ENCODE data around the gene CCNT1. TPM values are rescaled to one million over a fixed set of nuclear protein-coding genes. Genes with fewer than 3 reads are reported as not detected.
"Not testable (repeated sequence)": the region's sequence is repeated elsewhere in the genome, so short reads cannot be mapped to it uniquely, and the experiment has no call there.

Gene CCNT1
- total RNA-seq, 1 experiment from 2014 or later = 70.1 TPM

DNA sequence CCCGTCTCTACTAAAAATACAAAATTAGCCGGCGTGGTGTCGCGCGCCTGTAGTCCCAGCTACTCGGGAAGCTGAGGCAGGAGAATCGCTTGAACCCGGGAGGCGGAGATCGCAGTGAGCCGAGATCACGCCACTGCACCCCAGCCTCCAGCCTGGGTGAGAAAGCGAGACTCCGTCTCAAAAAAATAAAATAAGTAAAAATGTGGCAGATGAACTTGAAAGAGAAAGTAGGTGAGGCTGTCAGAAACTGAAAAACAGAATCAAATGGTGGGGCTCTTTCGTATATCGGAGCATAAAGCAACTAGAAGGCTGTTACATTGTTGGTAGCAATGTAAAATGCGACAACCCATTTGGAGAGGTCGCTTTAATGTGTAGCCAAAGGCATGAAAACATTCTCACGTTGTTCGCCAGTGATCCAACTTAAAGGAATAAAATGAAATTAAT, 767 bp upstream of the CCNT1 start:
- peaks cover 8% of the 10 kb centered on the region; the same call in 1 of the 2 replicates for H3K4me1 ChIP-seq
- peaks cover 20% of the 10 kb centered on the region for H3K36me3 ChIP-seq
- no peaks in the 10 kb centered on the region for H3K27me3 ChIP-seq
- H3K4me3 ChIP-seq = peak overlapping the region; percentile 77
- peak overlapping the region; percentile 80 for H3K27ac ChIP-seq
- peak in 1 of 2 experiments; percentile 32 for DNase-seq
- peaks cover 8% of the 10 kb centered on the region for H3K9me3 ChIP-seq (replicated peaks)

DNA sequence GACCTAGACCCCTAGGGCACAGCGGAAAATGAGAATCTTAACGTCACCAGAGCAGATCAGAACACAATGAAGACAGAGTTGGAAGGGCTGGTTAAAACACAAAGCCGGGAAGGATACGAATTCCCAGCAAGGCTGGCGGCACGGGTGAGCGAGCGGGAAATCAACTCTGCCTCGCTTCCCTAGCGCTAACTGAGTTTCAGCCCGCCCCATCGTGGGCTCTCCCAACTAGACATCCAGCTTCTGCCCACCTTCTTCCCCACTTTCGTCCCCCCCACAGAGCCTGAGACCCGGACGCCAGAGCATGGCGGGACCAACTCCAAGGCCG, 377 bp downstream of the CCNT1 start:
- DNase-seq = no peak
- H3K4me1 ChIP-seq = peaks cover 8% of the 10 kb centered on the region; the same call in 1 of the 2 replicates
- H3K27ac ChIP-seq = peak overlapping the region; percentile 80
- peaks cover 7% of the 10 kb centered on the region for H3K9me3 ChIP-seq (replicated peaks)
- no peaks in the 10 kb centered on the region for H3K27me3 ChIP-seq
- peak overlapping the region; percentile 77 for H3K4me3 ChIP-seq
- peaks cover 31% of the 10 kb centered on the region for H3K36me3 ChIP-seq

DNA sequence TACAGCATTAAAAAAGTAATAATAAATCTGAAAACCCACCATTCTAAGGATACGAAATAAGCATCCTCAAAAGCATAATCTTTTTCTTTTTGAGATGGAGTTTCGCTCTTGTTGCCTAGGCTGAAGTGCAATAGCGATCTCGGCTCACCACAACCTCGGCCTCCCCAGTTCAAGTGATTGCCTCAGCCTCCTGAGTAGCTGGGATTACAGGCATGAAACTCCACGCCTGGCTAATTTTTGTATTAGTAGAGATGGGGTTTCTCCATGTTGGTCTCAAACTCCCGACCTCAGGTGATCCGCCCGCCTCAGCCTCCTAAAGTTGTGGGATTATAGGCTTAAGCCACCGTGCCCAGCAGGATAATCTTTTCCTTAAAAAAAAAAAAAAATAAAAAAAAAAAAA, 4.3 kb downstream of the CCNT1 start:
- no peak overlapping the region for H3K27ac ChIP-seq
- no peaks in the 10 kb centered on the region for H3K9me3 ChIP-seq (replicated peaks)
- no peak for DNase-seq
- peaks cover 8% of the 10 kb centered on the region; the same call in 1 of the 2 replicates for H3K4me1 ChIP-seq
- H3K27me3 ChIP-seq = no peaks in the 10 kb centered on the region
- H3K36me3 ChIP-seq = peaks cover 66% of the 10 kb centered on the region
- H3K4me3 ChIP-seq = no peak overlapping the region

DNA sequence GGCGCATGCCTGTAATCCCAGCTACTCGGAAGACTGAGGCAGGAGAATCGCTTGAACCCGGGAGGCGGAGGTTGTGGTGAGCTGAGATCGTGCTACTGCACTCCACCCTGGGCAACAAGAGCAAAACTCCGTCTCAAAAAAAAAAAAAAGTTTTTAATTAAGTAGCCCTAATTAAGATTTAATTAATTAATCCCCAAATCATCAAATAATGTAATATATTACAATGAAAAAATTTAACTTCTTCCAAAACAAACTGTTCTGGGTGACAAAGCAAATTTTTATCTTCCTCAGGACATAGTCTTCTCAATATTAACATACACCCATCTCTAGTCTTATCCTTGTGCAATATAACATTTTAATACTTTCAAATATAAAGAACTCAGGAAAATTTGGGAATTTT, 17.7 kb downstream of the CCNT1 start:
- not testable (repeated sequence) for DNase-seq

DNA sequence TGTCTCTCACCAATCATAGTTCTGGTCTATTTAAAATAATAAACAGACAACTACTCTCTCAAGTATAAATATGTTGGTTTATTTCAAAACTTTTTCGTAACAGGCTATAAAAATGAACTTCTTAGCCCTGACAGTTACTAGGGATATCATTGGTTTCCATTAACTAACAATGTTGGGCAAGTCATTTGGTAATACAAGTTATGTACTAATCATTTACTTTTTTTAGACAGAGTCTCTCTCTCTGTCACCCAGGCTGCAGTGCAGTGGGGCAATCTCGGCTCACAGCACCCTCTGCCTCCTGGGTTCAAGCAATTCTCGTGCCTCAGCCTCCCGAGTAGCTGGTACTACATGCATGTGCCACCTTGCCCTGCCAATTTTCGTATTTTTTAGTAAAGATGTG, 19.9 kb downstream of the CCNT1 start:
- no peaks in the 10 kb centered on the region for H3K4me1 ChIP-seq
- peaks cover 73% of the 10 kb centered on the region for H3K36me3 ChIP-seq
- H3K4me3 ChIP-seq = no peak overlapping the region
- DNase-seq = no peak
- no peaks in the 10 kb centered on the region for H3K27me3 ChIP-seq
- H3K9me3 ChIP-seq (replicated peaks) = no peaks in the 10 kb centered on the region
- no peak overlapping the region for H3K27ac ChIP-seq

More for the DNA sequence above, 17.7 kb downstream of the CCNT1 start:
- peaks cover 75% of the 10 kb centered on the region for H3K36me3 ChIP-seq
- not testable (repeated sequence) for H3K9me3 ChIP-seq (replicated peaks); H3K27ac ChIP-seq; H3K4me1 ChIP-seq; H3K27me3 ChIP-seq; H3K4me3 ChIP-seq

DNA sequence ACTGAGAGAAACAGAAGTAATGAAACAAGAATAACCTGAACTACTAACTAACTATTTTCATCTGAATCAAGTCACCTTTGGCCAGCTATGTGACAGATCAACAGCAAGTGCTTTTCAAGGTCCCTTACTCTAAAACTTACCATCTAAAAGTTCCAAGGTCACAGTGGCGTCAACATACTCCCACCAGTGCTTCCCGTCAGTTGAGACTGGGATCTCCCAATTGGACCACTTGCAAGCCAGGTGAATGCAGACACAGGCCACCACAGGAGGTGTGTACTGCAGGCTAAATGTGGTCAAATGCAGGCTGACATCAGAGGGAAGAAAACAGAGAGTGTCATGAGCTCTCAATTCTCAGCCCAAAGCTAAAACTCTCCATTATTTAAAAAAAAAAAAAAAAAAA, 20.6 kb downstream of the CCNT1 start:
- peaks cover 78% of the 10 kb centered on the region for H3K36me3 ChIP-seq
- H3K27ac ChIP-seq = no peak overlapping the region
- no peak overlapping the region for H3K4me3 ChIP-seq
- DNase-seq = no peak
- H3K9me3 ChIP-seq (replicated peaks) = no peaks in the 10 kb centered on the region
- no peaks in the 10 kb centered on the region for H3K4me1 ChIP-seq
- no peaks in the 10 kb centered on the region for H3K27me3 ChIP-seq

DNA sequence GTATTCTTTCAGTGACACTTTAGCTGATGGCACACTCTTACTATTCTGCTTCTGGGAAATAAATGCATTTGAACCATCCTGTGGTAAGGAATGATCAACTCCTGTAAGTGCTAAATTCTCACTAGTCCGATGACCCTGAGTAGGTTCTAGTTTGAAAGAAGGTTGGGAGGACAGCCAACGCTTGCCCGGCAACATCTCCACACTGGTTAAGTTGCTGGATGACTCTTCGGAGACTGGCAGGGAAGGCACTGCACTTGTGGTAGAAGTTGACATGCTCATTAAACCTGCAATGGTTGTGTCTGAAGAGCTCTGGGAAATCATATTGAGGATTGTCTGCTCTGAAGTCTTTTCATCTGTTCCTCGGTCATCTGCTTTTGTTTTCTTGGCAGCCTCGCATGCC, 22.5 kb downstream of the CCNT1 start:
- Histone ChIP-seq H3K36me3 (peaks cover 84% of the 10 kb centered on the region), H3K27ac (no peak overlapping the region), H3K27me3 (no peaks in the 10 kb centered on the region), H3K9me3 (replicated peaks) (no peaks in the 10 kb centered on the region), H3K4me1 (no peaks in the 10 kb centered on the region; the same call in 1 of the 2 replicates), H3K4me3 (no peak overlapping the region)
- DNase-seq = no peak

DNA sequence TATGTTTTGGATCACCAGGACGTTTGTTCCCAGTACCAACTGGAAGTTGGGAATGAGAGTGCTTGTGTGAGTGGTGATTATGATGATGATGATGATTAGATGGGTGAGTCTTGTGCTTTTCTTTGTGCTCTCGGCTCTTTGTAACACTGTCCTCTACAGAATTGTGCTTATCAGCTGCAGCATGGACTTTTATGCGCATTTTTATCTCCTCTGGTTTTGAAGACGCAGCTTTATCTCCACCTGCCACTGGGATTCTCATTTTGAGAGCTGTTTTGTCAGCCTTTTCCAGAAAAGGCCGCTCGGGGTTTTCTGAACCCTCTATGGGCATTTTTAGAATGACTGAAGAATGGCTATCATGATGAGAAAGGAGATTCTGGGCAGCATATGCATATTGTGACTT, 22.9 kb downstream of the CCNT1 start:
- no peaks in the 10 kb centered on the region for H3K9me3 ChIP-seq (replicated peaks)
- no peak overlapping the region for H3K4me3 ChIP-seq
- peaks cover 84% of the 10 kb centered on the region for H3K36me3 ChIP-seq
- H3K27me3 ChIP-seq = no peaks in the 10 kb centered on the region
- H3K4me1 ChIP-seq = no peaks in the 10 kb centered on the region; the same call in 1 of the 2 replicates
- DNase-seq = no peak
- no peak overlapping the region for H3K27ac ChIP-seq

DNA sequence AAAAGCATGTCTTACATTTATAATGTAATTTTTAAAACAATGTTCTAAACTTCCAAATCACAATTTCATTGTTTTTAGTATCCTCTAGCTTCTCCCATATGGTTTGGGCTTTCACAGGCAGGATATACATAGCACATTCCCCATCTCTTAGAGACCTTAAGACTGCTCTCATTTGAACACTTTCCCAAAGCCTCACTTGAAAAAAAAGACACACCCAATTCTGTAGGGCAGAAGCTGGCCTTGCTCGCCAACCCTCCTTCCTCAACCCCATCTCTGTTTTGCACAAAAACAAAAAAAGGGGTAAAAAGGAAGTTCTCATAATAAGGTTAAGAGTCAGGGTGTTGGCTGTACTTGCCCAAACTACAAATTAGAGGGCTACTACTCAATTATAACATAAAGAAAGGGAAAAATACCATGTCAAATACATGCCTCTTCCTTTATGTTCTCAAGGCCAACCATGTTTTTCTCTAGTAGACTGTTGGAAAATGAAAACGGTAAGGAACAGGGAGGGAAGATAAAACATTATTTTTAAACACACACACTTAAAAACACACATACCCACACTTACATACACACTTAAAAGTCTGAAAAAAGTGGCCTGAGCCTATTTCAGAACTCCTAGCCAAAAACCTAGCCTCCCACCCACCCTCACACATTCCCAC, 24.6 kb downstream of the CCNT1 start:
- Histone ChIP-seq H3K4me1 (no peaks in the 10 kb centered on the region; the same call in 1 of the 2 replicates), H3K27ac (no peak overlapping the region), H3K9me3 (replicated peaks) (no peaks in the 10 kb centered on the region), H3K27me3 (no peaks in the 10 kb centered on the region), H3K36me3 (peaks cover 89% of the 10 kb centered on the region), H3K4me3 (no peak overlapping the region)
- DNase-seq = no peak

DNA sequence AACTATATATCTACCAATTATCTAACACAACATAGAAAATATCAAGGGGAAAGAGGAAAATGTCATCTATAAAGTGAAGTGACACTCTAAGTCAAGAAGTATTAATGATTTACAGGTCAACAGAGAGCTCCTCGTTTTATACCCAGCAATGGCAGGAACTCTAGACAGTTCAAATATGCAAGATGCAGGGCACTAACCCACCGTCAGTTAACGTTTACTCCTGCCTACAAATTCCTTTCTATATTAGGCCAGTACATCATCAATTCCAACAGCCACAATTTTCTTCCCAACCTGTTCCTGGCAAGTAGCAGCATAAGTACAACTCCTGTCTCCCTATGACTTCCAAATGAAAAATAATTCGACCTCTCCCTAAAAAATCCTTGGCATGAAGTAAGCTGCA, 25.5 kb downstream of the CCNT1 start:
- Histone ChIP-seq H3K4me1 (no peaks in the 10 kb centered on the region; the same call in 1 of the 2 replicates), H3K27ac (no peak overlapping the region), H3K36me3 (peaks cover 82% of the 10 kb centered on the region), H3K27me3 (no peaks in the 10 kb centered on the region), H3K9me3 (replicated peaks) (no peaks in the 10 kb centered on the region), H3K4me3 (no peak overlapping the region)
- DNase-seq = no peak

DNA sequence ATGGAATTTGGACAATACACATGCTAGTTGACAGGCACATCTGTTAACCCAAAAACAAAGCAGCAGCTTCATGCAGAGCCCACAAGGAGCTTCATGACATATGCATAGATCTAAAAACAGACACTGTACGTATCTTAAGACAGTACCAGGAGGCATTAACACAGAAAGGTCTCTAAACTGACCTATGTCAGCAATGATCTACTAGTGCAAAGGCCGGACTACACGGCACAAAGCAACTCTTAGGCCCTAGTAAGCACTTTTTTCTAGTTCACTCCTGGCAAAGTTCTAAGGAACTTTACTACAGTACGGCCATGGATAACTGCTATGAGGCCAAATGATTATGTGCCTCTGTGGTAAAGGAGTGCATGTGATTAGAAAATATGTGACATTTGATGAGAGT, 26.1 kb downstream of the CCNT1 start:
- Histone ChIP-seq H3K4me1 (no peaks in the 10 kb centered on the region; the same call in 1 of the 2 replicates), H3K9me3 (replicated peaks) (no peaks in the 10 kb centered on the region), H3K27ac (no peak overlapping the region), H3K36me3 (peaks cover 77% of the 10 kb centered on the region), H3K27me3 (no peaks in the 10 kb centered on the region), H3K4me3 (no peak overlapping the region)
- DNase-seq = no peak

DNA sequence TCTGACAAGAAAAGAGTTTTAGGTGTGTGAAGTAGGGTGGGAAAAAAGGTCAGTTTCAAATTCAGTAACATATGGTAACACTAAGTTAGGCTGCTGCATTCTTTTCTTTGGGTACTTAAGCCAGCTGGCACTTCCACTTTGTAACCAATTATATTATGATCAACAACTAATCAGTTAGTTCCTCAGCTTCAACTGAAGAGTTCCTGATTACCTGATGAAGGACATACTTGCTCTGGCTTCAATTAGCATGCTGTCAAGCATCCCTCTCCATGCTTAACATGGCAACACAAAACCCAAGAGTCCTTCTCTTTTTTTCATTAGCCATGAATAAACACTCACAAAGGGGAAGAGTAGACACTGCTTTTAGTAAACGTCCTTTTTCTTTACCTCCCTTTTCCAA, 27.7 kb downstream of the CCNT1 start:
- no peak for DNase-seq
- no peak overlapping the region for H3K27ac ChIP-seq
- peaks cover 61% of the 10 kb centered on the region for H3K36me3 ChIP-seq
- H3K27me3 ChIP-seq = no peaks in the 10 kb centered on the region
- H3K4me1 ChIP-seq = no peaks in the 10 kb centered on the region; the same call in 1 of the 2 replicates
- no peak overlapping the region for H3K4me3 ChIP-seq
- no peaks in the 10 kb centered on the region for H3K9me3 ChIP-seq (replicated peaks)

DNA sequence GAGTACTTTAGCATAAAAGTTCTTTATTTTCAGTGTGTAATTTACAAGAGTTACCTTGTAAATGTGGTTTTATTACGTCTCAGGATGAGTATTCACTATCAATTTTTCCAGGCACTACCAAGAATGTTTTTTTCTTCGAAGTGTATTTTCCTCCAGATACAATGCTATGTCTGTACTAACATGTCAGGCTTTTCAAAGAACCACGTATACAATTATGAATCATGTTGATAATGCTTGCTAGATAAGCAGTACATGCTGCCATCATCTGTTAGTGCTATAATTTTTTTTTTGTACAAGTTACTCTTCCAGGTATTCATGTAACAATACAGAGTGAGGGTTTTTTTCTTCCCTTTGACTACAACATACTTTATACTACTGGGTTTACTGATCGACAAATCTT, 28.9 kb downstream of the CCNT1 start:
- no peaks in the 10 kb centered on the region; the same call in 1 of the 2 replicates for H3K4me1 ChIP-seq
- H3K27ac ChIP-seq = no peak overlapping the region
- H3K27me3 ChIP-seq = no peaks in the 10 kb centered on the region
- peaks cover 48% of the 10 kb centered on the region for H3K36me3 ChIP-seq
- H3K4me3 ChIP-seq = no peak overlapping the region
- H3K9me3 ChIP-seq (replicated peaks) = no peaks in the 10 kb centered on the region
- no peak for DNase-seq

DNA sequence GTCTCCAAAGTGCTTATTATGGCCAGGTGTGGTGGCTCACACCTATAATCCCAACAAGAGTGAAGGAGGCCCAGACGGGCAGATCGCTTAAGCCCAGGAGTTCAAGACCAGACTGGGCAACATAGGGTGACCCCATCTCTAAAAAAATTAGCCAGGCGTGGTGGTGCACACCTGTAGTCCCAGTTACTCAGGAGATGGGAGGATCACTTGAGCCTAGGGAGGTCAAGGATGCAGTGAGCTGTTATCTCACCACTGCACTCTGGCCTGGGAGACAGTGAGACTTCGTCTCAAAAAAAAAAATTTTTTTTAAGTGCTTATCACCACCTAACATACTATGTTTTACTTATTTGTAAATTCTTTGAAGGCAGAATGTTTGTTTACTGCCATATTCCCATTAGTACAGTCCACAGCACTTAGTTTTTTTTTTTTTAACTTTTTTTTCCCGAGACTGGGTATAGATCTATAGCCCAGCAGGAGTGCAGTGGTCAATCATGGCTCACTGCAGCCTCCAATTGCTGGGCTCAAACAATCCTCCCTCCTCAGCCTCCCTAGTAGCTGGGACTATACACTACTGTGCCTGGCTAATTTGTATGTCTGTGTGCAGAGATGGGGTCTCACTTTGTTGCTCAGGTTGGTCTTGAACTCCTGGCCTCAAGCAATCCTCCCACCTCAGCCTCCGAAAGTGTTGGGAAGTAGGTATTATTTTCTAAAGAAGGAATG, 29.7 kb downstream of the CCNT1 start:
- H3K27ac ChIP-seq = no peak overlapping the region
- H3K4me3 ChIP-seq = no peak overlapping the region
- H3K36me3 ChIP-seq = peaks cover 42% of the 10 kb centered on the region
- DNase-seq = no peak
- H3K27me3 ChIP-seq = no peaks in the 10 kb centered on the region
- no peaks in the 10 kb centered on the region for H3K9me3 ChIP-seq (replicated peaks)
- H3K4me1 ChIP-seq = no peaks in the 10 kb centered on the region; the same call in 1 of the 2 replicates

DNA sequence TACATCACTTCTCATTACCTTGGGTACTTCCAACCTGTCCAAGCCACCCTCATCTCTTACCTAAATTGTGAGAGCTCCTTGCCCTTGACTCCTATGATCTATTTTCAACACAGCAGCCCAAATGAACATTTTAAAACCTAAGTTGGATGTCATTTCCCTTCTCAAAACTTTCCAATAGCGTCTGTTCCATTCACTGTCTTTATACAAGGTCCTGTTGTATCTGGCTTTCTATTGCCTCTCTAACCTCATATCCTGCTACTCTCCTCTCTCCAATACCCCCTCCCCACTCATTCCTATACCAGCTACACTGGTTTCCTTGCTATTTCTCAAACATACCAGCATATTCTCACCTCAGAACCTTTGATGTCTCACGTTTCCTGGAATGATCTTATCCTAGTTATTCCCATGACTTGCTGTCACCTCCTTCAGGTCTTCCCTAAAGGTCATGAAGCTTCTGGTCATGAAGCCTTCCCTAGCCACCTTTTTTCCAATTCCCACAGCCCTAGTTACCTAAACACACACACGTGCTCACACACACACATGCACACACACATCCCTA, 30.4 kb downstream of the CCNT1 start:
- no peaks in the 10 kb centered on the region; the same call in 1 of the 2 replicates for H3K4me1 ChIP-seq
- peaks cover 36% of the 10 kb centered on the region for H3K36me3 ChIP-seq
- H3K4me3 ChIP-seq = no peak overlapping the region
- no peaks in the 10 kb centered on the region for H3K9me3 ChIP-seq (replicated peaks)
- no peak for DNase-seq
- H3K27ac ChIP-seq = no peak overlapping the region
- H3K27me3 ChIP-seq = no peaks in the 10 kb centered on the region

Data from SJCRH30 (cell line).